ENCODE results near the gene CLTCL1.
"Not testable (repeated sequence)": the region's sequence is repeated elsewhere in the genome, so short reads cannot be mapped to it uniquely, and the experiment has no call there.

CLTCL1 gene

DNA sequence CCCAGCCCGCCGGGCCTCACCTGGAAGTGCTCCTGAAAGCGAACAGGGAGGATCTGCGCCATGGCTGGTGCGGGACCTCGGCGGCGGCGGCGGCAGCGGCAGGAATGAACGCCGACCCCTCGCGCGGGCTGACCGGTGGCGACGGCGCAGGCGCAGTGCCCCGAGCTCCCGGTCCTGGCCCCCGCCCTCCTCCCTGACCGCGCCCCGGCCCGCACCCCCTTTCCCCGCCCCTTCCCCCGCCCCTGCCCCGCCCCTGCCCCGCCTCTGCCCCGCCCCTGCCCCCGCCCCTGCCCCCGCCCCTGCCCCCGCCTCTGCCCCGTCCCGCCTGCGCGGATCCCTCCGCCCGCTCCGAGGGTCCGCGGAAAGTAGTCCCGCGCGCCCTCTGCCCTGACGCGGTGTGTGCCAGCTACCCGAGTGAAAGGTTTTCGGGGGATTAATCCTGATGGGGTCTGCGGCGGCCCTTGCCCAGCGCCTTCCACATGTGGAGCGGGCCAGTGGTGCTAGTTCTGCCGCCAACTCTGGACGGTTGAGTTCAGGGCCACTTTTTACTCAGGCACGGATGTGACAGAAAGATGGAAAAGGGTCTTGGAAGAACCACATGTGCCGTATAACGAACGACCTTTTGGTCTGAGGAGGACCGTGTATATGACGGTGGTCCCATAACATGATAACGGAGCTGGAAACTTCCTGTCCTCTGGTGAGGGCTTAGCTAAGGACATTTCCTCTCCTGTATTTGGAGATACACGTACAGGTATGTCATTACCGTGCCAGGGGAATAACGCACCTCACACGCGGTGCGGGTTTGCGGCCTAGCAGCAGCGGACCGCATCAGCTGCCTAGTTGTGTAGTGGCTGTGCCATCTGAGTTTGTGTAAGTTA, at the start of gene CLTCL1:
TSS of gene CLTCL1 (minus strand) at position 140 of the 878 bp plus-strand sequence. CDS start at position 62, 78 bp downstream.
- DNase-seq: peak; percentile 2

DNA sequence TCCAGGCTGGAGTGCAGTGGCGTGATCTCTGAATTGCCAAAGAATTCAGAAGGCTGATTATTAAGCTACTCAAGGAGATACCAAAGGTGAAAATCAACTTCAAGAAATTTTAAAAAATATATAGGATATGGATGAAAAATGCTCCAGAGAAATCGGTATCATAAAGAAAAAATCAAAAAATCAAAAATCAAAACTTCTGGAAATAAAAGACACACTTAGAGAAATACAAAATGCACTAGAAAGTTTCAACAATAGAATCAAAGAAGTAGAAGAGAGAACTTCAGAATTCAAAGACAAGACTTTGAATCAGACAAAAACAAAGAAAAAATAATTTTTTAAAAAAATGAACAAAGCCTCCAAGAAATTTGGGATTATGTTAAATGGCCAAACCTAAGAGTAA, 45.6 kb upstream of the CLTCL1 start:
- DNase-seq: no peak

DNA sequence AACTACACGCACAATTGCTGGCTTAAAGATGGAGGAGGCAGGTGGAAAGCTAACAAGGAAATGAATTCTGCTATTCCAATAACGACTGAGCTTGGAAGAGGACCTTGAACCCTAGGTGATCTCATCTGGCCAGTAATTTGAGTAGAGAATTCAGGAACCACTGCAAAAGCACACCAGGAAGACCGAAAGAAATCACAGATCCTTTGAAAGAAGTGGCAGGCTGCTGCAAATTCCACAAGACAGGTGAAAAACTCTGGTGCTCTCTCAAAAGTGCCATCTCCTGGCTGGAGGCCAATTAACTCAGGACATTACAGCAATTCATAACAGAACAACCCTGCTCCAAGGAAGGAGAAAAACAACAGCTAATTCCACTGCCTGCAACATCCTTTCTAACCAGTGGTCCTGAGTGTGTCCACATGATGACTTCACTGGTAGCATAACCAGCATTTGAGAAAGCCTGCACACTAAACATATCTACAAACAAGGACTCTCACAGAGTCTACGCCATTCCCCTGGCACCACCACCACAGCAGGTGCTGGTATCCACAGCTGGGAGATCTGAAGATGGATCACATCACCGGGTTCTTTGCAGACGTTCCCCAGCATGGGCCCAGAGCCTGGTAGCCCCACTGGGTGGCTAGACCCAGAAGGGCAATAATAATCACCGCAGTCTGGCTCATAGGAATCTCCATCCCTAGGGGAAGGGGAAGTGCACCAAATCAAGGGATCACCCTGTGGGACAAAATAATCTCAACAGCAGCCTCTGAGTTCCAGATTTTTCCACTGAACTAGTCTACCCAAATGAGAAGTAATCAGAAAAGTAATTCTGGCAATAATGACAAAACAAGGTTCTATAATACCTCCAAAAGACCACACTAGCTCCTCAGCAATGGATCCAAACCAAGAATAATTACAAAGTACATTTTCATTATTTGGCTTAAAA, 44.9 kb upstream of the CLTCL1 start:
- no peak for DNase-seq

DNA sequence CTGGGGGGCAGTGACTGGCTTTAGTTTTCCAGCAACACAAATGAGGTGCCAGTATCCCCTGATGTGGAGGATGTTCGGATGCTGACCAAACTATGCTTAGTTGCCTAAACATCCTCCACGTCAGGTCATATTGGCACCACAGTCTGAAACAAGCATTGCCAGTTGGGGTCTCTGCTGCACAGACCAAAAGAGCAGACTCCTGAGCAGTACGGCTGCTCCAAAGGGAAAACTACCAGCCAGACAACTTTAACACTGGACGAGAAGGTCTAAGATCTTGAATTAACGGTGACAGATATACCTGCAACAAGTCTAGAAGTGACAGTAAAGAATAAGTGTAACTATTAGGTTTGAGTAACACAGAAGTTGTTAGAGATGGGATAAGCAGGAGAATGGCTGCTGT, 40.5 kb upstream of the CLTCL1 start:
- DNase-seq: no peak

DNA sequence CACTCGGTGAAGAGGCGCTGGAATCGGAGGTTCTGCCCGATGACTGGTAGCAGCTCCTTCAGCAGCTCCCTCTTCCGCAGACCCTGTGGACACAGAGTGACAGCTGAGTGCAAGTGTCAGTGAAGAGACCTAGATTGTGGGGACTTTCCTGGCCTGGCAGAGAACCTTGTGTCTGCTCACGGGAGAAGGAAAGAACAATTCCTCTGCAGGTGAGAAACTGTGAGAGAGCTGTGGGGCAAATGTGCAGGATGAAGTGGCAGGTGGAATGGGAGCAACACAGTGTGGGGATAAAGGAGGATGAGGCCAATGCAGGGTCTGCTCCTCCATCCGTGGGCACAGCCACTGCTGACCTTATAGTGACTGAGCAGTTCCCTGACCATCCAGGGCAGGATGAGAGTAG, 40.0 kb upstream of the CLTCL1 start:
- DNase-seq: no peak

DNA sequence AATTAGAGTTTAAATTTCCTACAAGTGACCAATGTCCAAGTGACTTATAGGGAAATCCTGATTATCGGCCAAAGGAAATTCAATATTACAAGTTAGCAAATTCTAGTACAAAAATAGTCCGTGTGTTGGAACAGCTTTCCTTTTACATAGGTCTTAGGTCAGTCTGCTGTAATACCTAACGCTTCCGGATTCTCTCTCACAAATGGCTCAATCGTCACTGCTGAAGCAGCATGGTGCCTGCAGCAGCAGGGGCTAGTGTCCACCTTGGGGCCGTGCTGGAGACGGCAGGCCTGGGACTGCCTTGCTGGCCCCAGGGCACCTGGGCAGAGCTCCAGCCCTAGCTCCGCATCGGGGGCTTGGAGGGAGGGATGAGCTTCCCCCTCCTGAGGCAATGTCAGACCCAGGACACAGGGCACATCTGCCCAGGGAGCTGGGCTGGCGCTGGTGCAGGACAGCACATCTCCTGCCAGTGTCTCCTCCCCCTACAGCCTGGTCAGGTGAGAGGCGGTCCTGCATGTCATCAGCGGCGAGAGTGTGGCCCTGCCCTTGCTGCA, 39.4 kb upstream of the CLTCL1 start:
- DNase-seq: no peak

DNA sequence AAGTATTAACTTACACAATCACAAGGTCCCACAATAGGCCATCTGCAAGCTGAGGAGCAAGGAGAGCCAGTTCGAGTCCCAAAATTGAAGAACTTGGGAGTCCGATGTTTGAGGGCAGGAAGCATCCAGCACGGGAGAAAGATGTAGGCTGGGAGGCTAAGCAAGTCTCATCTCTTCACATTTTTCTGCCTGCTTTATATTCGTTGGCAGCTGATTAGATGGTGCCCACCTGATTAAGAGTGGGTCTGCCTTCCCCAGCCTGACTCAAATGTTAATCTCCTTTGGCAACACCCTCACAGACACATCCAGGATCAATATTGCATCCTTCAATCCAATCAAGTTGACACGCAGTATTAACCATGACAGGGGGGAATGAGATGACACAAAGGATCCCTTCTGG, 38.7 kb upstream of the CLTCL1 start:
- not testable (repeated sequence) for DNase-seq

DNA sequence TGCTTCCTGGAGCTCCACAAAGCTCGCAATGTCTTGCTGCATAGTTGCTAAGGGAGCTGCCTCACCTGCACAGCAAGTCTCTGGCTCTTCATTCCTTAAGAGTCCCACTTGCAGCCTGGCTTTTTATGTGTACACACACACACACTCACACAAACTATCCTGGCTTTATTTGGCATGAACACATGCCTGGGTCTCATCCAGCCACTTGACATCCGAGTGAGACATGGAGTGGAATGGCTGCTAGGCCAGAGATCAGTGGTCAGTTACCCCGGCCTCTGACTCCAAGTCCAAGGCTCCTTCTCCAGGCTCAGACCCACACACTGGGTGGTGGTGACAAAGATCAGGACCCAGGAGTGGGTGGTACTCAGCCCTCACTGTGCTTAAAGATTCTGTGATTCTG, 37.9 kb upstream of the CLTCL1 start:
- no peak for DNase-seq

DNA sequence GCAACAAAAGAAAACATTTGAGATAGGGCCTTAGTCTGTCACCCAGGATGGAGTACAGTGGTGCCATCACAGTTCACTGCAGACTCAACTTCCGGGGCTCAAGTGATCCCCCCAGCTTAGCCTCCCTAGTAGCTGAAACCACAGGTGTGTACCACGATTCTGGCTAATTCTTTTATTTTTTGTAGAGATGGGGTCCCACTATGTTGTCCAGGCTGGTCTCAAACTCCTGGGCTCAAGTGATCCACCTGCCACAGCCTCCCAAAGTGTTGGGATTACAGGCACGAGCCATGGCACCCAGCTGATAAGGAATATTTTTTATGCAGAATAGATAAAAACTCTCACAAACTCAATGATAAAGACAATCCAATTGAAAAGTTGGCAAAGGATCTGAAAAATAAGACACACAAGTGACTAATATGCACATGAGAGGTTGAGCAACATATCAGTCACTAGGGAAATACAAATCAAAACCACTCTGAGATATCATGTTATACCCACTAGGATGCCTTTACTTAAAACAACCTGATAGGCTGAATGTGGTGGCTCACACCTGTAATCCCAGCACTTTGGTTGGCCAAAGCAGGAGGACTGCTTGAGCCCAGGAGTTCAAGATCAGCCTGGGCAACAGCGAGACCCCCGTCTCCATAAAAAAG, 33.9 kb upstream of the CLTCL1 start:
- no peak for DNase-seq

DNA sequence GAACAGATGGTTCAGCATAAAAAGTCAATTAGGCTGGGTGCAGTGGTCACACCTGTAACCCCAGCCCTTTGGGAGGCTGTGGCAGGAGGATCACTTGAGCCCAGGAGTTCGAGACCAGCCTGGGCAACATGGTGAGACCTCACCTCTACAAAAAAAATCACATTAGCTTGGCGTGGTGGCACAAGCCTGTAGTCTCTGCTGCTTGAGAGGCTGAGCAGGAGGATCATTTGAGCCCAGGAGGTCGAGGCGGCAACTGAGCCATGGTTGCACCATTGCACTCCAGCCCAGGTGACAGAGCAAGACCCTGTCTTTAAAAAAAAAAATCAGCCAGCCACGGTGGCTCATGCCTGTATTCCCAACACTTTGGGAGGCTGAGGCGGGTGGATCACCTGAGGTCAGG, 31.9 kb upstream of the CLTCL1 start:
- not testable (repeated sequence) for DNase-seq

DNA sequence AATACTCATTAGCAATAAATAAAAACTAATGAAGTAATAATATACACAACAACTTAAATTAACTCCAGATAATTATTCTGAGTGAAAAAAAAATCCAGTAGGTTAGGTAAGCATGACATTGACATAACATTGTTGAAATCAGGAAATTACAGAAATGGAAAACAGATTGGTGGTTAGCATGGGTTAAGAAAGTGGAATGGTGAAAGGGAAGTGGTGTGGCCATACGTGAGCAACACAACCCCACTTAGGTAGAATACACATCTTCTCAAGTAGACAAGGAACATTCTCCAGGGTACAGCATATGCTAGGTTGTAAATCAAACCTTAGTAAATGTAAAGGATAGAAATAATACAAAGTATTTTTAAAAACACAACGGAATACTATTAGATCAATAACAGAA, 30.2 kb upstream of the CLTCL1 start:
- no peak for DNase-seq

DNA sequence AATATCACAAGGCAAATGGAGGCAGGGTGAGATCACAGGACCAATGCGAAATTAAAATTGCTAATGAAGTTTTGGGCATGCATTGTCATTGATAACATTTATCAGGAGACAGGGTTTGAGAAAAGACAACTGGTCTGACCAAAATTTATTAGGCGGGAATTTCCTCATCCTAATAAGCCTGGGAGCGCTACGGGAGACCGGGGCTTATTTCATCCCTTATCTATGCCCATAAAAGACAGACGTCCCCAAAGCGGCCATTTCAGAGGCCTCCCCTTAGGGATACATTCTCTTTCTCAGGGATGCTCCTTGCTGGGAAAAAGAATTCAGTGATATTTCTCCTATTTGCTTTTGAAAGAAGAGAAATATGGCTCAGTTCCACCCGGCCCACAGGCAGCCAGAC, 28.6 kb upstream of the CLTCL1 start:
- DNase-seq: not testable (repeated sequence)

DNA sequence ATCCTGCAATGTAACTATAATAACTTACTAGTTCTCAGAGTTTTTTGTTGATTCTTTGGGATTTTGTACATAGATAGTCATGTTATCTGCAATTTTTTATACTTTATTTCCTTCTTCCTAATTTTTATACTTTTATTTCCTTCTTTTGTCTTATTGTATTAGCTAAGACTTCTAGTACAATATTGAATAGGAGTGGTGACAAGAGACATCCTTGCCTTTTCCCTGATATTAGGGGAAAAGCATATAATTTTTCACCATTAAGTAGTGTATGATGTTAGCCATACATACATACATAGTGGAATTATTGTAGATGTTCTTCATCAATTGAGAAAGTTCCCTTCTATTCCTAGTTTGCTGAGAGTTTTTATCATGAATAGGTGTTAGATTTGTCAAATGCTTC, 27.8 kb upstream of the CLTCL1 start:
- no peak for DNase-seq

DNA sequence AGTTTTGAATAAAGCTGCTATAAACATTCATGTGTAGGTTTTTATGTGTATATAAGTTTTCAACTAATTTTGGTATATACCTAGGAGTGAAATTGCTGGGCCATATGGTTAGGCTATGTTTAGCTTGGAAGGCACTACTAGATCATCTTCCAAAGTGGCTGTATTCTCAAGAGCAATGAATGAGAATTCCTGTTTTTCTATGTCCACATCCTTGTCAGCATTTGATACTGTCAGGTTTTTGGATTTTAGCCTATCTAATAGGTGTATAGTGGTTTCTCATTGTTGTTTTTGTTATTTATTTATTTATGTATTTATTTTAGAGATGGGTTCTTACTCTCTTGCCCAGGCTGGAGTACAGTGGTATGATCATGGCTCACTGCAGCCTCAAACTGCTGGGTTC, 26.3 kb upstream of the CLTCL1 start:
- no peak for DNase-seq

DNA sequence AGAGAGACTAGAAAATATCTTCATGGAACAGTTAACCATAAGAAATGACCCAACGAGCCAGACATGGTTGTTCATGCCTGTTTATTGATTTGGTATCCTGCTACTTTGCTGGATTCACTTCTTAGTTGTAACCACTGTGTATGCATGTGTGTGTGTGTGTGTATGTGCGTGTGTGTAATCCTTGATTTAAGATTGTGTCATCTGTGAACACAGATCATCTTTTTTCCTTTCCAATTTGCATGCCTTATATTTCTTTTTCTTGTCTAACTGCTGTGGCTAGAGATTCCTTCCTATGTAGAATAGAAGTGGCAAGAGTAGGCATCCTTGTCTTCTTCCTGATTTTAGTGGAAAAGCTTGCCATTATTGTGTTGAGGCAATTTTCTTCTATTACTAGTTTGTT, 16.4 kb upstream of the CLTCL1 start:
- no peak for DNase-seq

DNA sequence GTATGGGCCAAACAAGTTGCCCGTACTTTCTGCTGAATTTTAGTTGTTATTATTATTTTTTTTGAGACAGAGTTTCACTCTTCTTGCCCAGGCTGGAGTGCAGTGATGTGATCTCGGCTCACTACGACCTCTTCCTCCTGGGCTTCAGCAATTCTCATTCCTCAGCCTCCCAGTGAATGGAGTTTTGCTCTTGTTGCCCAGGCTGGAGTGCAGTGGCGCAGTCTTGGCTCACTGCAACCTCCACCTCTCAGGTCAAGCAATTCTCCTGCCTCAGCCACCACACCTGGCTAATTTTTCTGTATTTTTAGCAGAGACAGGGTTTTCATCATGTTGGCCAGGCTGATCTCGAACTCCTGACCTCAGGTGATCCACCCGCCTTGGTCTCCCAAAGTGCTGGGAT, 15.0 kb upstream of the CLTCL1 start:
- not testable (repeated sequence) for DNase-seq

DNA sequence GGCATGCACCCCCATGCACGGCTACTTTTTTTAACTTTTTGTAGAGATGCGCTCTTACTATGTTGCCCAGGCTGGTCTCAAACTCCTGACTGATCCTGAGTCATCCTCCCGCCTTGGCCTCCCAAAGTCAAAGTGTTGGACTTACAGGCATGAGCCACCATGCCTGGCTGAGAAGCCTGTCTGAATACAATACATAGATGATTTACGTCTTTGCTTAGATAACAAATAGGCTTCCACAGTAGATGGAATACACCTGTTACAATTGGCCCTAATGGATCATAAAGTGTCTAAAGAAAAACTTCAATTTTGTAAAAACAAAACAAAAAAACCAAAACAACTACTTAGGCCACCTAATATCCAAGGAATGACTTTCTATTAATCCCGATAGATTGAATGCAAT, 13.0 kb upstream of the CLTCL1 start:
- no peak for DNase-seq

DNA sequence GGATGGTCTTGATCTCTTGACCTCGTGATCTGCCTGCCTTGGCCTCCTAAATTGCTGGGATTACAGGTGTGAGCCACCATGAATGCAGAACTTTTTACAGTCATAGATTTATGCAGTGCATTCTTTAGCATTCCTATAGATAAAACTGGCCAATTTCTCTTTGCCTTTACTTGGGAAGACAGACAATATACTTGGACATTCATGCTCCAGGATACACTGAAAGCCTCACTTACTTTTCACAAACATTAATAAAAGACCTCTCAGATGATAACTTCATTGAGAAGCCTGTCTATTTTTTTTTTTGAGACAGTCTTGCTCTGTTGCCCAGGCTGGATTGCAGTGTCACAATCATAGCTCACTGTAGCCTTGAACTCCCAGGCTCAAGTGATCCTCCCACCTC, 12.3 kb upstream of the CLTCL1 start:
- no peak for DNase-seq

DNA sequence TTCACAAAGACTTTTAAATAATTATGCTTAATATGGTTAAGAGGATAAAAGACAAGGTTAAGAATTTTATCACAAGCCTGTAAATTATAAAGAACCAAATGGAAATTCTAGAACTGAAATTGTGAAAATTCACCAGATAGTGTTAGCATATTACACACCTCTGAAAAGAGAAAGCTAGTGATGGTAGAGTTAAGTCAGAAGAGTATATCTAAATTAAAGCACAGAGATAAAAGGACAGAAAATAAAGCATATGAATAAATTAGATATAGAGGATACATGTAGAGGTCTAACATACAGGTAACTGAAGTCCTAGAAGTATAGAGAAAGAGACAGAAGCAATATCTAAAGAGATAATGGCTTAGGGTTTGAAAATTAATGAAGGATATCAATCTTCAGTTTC, 4.2 kb upstream of the CLTCL1 start:
- DNase-seq: no peak

DNA sequence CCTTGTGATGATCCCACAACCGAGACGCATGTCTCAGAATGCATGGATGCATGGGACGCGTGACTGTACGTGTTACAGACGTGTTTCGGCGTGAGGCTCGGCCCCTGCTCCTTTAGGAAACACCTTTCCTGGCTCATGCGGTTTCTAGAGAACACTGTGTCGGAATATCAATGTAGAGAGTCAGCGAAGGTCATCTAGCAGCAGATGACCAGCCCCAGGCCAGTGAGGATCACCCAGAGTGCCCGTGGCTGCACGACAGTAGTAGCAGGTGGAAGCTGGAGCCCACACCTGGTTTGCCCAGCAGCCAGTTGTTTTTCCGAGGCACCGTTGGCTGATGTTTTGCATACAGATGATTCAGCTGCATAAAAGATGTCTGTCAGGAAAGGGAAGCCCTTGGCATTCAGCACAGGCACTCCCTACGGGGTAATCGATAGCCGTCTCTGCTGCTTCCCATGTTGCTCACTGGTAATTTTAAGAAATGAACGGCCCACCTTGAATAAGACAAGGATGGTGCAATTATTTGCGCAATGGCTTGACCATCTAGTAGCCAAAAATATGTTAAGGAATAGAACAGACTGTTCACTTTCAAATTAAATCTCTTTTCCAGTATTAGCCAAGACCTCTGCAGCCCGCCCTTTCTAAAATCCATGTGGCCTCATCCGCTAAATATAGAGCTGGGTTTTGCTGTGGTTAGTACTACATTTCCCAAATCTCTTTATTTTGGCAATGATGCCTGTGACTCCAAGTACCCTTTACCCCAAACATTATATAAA, 1.1 kb upstream of the CLTCL1 start:
- DNase-seq: no peak

DNA sequence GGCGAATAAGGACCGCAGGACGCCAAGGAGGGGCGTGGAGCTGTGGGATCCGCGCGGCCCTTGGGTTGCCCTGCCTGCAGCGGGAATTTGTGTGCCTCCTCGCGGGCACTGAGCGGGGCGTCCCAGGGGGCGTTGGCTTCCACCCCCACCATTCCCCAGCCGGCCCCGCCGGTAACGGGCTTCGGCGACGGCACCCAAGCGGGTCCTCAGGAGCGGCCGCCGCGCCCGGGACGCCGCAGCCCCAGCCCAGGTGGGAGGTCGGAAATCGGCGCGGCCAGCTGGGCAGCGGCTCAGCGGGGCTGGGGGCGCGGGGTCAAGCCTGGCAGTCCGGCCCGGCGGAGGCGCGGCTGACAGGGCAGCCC, 320 bp downstream of the CLTCL1 start:
- DNase-seq: no peak

All from DMS 273 treated with DMSO at 0.1 percent for 48 hours (cell line).